CD4-positive, alpha-beta T cell treated with Interferon alpha-2 for 1 hour (primary cell): Measurements from ENCODE around the gene KIF18A.

Experiments
- DNase-seq, 2 donors: peaks; one replicate each; pipeline ENCODE4 v3.0.0-alpha.2; 2020 to 2022

Gene KIF18A

DNA sequence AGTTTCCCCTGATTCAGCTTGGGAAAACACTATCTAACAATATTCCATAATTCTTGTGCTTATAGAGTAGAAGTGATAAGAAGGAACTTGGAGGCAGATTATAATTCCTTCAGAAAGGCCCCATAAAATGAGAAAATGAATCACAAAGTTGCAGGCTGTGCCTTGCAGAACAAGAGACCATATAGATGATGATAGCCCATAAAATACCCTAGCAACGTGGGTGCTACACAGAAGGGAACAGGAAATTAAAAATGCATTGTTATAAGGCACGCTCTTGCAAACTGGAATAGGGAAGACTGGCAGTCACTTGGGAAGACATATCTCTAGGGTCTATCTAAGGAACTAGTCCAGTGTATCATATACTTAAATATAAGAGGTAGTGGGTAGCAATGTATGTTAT lies 67.6 kb downstream of the KIF18A start:
- DNase-seq, result no peak

DNA sequence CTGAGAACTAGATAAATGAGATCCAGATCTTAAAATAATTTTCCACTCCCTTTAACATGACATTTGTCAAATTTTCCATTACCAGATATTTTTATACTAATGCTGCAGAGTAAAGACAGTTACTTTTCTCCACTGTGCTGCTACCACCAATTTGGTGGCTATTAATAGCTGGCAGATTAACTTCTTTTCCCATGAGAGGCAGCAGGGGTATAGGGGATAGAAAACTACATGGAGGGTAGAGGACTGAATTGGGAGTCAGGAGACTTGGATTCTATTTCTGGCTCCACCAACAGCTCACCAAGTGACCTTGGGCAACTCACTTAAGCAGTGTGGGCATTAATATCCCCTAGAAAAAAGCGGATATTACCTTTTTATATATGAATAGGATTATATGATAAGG lies 69.2 kb downstream of the KIF18A start:
- DNase-seq, result no peak

DNA sequence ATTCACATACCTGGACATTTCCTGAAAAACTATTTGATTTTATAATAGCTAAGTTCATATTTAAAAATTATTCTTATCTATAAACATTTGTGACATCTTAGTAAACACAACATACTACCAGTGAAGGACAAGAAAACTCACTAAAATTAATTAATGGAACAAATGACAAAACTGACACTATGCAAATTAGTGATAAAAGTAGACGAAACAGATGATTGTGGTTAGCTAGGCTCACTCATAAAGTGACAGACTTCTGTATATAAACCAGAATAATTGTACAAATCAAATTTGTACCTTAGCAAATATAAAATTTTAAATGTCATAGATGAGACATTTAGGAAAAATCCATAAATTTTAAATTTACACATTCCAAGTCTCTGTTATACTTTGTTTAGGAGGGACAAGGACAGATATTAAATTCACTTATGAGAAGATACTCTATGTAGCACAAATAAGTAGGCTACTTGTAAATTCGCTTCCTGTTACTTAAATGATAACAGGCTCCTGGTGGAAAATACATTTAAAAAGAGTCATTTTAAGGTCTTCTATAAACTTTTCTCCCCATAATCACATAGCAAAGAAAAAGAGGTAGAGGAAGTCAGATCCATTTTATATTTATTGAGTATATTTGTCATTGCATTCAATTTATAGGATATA lies 81.2 kb downstream of the KIF18A start:
- no peak for DNase-seq

DNA sequence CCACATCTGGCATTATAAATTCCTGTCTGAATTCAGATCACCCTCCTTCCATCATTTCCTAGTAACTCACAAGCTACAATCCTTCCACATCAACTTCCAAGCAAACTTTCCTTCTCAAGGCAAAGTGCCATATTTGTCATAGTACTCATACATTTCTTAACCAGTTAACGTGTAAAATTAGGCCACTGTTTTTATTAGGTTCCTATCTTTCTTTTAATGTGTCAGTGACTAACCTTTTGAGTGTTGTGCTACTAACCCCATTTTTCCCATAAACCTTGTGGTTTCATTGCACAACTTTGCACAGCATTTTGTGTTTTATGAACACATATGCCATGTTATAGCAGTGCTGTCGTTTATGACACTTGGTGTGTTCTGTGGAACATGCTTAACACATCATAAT lies 90.1 kb downstream of the KIF18A start:
- no peak for DNase-seq

DNA sequence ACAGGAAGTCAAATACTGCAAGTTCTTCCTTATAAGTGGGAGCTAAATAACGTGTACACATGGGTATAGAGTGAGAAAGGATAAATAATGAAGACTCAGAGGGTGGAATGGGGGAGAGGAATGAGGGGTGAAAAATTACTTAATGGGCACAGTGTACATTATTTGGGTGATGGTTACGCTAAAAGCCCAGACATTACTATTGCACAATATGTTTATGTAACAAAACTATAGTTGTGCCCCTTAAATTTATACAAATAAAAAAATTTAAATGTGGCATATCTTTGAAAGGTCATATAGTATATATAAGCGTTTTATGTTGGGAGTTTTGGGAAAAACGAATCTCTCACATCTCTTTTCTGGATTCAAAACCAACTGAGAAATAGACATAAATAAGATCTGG lies 96.1 kb downstream of the KIF18A start:
- no peak for DNase-seq

DNA sequence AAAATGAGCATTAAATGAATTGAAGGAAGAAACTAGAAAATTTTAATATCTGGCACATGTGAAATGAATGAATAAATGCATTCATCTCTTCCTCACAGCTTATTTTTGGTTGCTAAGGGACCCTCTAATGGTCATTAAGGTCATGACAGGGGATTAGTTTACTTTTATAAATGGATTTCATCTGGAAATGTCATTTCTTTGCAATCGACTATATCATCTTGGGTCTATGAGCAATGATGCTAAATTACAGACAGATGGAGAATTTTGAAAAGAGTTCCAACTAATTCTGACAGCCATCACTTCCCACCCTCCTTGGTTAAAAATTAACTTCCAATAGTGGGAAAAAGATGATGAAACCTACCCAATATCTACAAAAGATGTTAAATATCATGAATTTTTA lies 98.0 kb downstream of the KIF18A start:
- no peak for DNase-seq

DNA sequence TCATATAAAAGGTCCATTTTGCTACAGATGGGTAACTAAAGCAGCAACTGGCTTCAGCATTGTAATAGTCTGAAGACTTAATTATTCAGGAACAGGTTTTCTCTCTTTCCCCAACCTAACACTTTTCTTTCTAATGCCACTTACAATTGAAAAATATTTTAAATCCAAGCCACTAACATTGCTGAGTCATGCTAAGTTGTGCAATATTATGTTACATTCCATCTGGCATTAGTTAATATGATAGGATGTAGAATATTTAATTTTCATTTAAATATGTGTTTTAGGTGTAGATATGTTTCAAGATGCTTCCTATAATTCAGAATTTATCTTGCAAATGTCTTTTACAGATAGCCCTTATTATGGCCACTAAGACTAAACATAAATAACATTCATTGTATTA lies 98.6 kb downstream of the KIF18A start:
- DNase-seq, result no peak

DNA sequence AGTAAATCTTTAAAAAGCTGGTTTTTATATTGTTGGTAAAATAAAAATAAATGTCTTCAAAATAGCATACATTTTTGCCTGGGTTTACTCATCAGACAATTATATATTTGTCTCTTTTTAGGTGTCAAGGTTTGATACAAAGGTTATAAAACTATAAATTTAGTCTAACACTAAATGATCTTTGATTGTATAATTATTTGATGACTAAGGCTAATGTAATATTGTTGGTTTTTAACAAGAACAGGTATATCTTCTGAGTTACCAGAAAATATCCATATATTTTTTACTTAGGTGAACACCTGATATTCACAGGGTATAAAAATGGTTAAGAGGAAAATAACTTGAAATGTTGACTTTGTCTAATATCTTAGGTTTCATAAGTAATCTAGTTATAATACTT lies 104.3 kb downstream of the KIF18A start:
- DNase-seq, result no peak

DNA sequence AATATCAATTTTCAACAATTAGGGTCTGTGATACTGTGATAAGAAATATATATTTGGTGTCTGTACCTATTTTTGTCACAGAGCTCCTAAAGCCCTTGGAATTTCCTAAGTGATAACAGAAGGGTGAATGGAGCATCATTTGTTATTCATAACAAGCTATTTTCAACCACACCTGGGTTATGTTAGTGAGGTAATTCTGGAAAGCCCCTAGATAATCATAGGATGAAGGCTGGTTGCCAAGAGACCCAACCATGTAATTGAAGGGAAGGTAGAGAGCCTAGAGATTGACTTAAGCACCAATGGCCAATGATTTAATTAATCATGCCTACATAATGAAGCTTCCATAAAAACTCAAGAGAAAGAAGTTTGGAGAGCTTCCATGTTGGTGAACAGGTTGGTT lies 109.4 kb downstream of the KIF18A start:
- DNase-seq, result no peak

DNA sequence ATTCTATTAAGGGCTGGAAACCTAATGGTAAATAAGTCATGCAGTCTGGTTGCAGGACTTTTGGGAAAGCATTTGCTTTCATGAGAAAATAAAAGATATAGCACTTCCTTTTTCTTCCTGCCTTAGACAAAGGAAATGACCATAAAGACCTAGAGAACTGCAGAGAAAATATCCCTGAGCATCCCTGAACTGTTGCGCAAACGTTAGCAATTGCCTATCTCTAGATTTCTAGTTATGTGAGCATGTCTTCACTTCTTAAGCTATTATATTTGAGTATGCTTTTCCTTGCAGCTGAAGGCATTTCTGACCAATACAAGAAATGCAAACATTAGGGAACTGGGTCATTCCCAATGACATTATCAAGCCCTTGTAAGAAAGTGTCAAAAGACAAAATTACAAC lies 110.6 kb downstream of the KIF18A start:
- DNase-seq, result no peak

DNA sequence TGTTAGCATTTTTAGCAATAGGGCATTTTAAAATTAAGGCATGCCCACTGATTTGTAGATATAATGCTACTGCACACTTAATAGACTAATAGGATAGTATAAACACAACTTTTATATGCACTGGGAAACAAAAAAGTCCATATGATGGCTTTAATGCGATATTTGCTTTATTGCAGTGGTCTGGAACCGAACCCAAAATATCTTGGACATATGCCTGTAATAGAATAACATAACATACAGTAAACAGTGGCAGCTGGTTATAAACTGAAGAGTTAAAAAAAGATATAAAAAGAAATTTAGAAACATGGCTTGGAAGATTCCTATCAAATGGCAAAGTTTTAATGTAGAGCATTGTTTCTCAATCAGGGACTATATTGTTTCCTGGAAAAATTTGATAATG lies 111.9 kb downstream of the KIF18A start:
- DNase-seq, result no peak

DNA sequence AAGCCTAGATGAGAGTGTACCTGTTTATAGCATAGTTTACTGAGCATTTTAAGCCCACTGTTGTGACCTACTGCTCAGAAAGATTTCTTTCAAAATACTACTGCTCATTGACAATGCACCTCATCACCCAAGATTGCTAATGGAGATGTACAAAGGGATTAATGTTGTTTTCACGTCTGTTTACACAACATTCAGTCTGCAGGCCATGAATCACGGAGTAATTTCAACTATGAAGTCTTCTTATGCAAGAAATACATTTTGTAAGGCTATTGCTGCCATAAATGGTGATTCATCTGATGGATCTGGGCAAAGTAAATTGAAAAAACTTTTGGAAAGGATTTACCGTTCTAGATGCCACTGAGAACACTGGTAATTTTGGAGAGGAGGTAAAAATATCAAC lies 112.9 kb downstream of the KIF18A start:
- no peak for DNase-seq

DNA sequence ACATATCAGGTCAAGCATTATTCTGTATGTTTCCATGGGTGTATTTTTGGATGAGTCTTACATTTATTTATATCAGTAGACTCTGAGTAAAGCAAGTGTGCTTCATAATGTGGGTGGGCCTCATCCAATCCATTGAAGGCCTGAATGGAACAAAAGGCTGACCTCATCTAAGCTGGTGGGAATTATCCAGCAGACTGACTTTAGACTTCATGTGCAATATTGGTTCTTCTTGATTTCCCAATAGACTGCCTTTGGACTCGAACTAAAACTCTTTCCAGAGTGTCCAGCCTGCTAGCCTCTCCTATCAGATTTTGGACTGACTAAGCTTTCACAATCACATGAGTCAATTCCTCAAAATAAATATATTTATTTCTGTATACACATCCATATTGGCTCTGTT lies 116.2 kb downstream of the KIF18A start:
- DNase-seq, result no peak

DNA sequence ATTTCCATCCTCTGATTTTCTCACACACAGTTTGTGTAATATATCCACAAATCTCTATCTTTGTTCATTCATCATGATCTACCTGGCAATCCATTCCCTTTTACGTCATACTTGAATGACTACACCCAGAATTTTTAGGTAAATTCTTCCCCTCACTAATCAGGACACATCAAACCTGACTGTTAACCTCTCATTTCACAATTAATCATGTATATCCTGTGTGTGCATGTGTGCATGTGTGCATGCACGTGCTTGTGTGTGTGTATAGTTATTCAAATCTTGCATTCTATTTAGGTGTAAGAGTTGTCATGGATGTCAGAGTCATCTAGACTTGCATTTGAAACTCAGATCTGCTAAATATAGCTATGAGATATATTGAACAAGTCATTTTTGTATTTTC lies 130.4 kb downstream of the KIF18A start:
- no peak for DNase-seq

DNA sequence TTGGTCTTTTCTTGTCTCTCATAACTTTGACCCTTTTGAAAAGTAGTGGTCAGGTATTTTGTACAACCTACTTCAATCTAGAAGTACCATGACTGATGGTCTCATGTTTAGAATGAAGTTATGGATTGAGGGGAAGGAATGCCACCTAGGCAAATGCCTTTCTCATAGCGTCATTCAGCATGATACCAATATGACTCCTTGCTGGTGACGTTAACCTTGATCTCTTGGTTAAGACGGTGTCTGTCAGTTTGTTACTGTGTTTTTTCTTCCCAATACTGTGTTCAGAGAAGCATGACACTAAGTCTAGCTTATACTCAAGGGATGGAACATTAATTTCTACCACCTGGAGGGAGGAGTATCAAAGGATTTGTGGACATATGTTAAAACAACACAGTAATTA lies 130.9 kb downstream of the KIF18A start:
- DNase-seq, result no peak

DNA sequence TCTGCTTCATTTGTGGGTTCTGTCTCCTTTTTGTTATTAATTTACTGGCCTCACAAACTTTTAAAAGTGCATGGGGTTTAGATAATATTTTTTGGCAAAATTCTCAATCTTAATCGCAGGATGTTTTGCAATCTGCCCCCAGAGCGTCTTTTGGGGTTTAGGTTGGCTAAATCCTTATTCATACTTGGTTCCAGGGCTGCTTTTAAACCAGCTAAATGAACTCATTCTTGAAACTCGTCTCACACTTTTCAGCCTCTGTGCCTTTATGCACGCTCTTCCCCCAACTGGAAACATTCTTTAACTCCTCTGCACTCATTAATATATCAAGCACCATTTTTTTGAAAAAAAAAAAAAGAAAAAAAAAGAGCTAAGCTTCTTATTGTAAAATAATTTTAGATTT lies 131.7 kb downstream of the KIF18A start:
- DNase-seq, result no peak

DNA sequence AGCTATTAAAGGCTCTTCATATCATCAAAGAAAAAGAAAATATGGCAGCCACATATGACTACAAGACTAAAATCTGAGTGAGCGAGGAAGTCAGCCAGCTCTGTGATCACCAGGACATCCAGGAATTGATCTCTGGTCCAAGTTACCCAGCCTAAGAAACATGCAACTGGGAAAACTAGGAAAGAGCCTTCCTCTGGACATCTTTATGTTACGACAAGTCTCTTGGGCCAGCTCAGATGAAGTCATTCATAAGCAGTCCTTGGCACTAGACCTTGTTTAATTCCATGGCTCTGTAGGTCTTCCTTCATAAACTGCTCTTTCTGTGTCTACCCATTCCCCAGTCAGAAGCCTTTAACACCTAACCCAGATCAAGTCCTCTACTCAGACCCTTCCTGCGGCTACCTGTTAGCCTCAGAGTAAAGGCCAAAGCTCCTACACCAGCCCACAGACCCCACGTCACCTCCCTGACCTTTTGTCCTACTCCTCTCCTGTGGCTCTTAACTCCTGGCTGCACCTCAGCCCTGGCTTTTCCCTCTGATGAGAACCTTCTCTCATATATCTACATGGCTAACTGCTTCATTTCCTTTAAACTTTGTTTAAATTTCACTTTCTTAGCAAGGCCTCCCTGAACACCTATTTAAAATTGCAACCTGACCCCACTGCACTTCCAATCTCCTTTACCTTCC lies 134.0 kb downstream of the KIF18A start:
- DNase-seq, result no peak

DNA sequence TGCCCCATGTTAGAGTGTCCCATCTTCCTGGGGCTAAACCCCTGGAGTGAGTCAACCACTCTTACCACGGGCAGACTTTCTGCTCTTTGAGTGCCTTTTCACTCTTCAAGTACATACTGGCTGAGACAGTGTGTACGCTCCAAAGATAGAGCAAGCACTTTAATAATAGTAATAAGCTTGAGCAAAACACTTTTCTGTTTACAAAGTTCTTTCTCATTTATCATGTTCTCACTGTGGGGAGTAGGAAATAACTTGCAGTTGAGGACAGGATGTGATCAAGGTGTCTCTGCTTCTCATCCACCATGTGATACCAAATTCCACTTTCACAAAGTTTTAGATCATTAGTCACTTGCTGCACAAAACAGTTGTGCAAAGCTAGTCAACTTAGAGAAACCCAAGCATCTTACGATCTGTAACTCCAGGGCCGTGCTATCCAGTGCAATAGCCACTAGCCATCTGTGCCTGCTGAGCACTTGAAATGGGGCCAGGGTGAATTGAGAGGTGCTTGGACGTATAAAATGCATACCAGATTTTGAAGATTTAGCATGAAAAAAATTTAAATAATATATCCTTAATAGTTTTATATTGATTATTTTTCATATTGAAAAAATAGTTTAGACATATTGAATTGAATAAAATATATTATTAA lies 135.3 kb downstream of the KIF18A start:
- DNase-seq, result no peak

DNA sequence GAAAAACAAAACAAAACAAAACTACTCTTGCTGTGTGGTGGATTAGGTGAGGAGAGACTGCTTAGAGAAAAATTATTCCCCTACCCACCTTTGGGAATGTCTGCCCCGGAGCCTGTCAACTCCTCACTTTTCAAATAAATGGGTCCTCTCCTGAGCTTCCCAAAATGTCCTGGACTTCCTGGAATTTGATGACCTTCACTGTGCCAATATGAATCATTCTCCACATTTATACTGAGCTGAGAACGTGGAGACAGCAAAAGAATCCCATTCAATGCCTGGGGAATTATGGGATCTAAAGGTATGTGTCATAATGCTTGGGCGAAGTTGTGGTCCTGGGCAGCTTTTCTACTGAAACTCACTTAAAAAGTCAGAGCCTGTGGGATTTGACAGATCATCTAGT lies 136.8 kb downstream of the KIF18A start:
- DNase-seq, result no peak
